AG10803 (cell line): ENCODE data around the gene CA11.

Source experiments
- DNase-seq: peaks from one replicate; pipeline ENCODE4 v3.0.0; 2010; ENCODE audit warnings: low read depth
- H3K4me3 ChIP-seq: 2 replicates; pipeline ENCODE4 v1.5.1; 2011; ENCODE audit warnings: mild to moderate bottlenecking, low read length, control low read depth
- TF ChIP-seq, protein P1 (sequence below): conservative IDR thresholded peaks from 2 replicates; pipeline ENCODE4 v1.5.1; 2011; ENCODE audit warnings: mild to moderate bottlenecking, low read length, control low read depth, inconsistent platforms

The CA11 gene

DNA sequence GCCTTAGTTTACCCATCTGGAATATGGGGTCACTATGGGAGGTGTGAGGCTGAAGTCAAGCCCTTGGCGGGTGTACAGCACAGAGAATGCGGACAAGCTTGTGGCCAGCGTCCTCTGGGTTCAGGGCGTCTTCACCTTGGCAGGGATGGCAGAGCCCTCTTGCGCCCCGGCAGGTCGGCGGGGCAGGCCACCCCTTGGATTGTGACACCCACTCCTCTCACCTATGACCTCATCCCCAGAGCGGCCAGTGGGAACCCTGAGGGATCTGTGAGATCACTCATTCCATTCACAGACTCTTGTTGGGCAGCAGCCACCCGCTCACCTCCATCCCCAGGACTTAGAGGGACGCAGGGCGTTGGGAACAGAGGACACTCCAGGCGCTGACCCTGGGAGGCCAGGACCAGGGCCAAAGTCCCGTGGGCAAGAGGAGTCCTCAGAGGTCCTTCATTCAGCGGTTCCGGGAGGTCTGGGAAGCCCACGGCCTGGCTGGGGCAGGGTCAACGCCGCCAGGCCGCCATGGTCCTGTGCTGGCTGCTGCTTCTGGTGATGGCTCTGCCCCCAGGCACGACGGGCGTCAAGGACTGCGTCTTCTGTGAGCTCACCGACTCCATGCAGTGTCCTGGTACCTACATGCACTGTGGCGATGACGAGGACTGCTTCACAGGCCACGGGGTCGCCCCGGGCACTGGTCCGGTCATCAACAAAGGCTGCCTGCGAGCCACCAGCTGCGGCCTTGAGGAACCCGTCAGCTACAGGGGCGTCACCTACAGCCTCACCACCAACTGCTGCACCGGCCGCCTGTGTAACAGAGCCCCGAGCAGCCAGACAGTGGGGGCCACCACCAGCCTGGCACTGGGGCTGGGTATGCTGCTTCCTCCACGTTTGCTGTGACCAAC, 39.3 kb downstream of the CA11 start, which contains the start of gene SPACA4:
Gene SPACA4, plus strand, starts transcription at position 280 of the 896 bp plus-strand sequence. Its CDS starts 237 bp downstream, at position 517.
- H3K4me3 ChIP-seq = no peak within 1 kb of the TSS
- TF ChIP-seq, protein P1, sequence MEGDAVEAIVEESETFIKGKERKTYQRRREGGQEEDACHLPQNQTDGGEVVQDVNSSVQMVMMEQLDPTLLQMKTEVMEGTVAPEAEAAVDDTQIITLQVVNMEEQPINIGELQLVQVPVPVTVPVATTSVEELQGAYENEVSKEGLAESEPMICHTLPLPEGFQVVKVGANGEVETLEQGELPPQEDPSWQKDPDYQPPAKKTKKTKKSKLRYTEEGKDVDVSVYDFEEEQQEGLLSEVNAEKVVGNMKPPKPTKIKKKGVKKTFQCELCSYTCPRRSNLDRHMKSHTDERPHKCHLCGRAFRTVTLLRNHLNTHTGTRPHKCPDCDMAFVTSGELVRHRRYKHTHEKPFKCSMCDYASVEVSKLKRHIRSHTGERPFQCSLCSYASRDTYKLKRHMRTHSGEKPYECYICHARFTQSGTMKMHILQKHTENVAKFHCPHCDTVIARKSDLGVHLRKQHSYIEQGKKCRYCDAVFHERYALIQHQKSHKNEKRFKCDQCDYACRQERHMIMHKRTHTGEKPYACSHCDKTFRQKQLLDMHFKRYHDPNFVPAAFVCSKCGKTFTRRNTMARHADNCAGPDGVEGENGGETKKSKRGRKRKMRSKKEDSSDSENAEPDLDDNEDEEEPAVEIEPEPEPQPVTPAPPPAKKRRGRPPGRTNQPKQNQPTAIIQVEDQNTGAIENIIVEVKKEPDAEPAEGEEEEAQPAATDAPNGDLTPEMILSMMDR = no peak
- DNase-seq = no peak

DNA sequence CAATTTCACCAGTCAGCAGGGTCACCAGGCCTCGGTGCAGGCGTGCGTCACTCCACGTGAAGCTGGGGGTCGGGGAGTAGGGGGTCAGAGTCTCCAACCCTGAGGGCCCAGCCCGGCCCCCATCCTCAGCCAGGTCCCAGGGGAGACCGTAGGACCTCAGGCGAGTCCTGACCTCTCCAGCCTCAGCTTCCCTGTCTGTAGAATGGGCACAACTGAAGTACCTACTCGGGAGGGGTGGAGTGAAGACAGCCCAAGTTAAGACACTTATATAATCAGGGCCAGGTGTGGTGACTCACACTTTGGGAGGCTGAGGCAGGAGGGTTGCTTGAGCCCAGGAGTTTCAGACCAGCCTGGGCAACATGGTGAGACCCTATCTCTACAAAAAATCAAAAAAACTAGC, 42.1 kb downstream of the CA11 start:
- no peak overlapping the region for H3K4me3 ChIP-seq
- TF ChIP-seq, protein P1 = no peak
- DNase-seq = no peak

DNA sequence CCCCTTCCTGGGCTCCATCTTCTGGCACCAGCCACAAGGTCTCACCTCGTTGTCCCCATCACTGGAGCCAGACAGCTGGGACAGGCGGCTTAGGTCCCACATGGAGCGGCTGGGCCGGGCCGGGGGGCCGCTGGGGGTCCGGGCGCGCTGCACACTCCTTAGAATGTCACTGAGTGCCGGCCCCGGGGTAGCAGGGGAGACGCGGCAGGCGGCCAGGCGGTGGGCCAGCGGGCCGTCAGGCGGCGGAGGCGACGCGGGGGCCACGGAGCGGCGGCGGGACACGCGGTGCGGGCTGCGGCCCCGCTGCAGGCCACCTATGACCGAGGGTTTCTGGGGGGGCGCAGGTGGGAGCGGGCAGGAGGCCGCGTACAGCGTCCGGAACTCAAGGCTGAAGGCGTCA, 42.5 kb downstream of the CA11 start:
- TF ChIP-seq, protein P1 = no peak
- DNase-seq = no peak

DNA sequence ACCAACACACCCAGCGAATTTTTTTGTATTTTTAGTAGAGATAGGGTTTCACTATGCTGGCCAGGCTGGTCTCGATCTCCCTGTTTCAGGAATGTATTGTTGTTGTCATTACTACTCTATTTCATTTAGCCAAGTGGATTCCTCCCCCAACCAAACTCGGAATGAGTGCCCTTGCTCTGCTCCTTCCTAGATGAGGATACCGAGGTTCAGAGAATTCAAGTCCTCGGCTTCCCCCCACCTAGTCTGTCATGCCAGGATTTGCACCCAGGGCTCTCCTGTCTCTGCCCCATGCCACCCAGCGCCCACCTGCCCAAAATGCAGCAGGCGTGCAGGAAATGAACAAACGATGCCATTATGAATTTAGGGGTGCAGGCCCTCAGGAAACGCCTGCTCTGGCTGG, 43.0 kb downstream of the CA11 start:
- DNase-seq = no peak
- TF ChIP-seq, protein P1 = no peak
- no peak overlapping the region for H3K4me3 ChIP-seq

More for the DNA sequence above, 42.5 kb downstream of the CA11 start:
- no peak overlapping the region for H3K4me3 ChIP-seq

DNA sequence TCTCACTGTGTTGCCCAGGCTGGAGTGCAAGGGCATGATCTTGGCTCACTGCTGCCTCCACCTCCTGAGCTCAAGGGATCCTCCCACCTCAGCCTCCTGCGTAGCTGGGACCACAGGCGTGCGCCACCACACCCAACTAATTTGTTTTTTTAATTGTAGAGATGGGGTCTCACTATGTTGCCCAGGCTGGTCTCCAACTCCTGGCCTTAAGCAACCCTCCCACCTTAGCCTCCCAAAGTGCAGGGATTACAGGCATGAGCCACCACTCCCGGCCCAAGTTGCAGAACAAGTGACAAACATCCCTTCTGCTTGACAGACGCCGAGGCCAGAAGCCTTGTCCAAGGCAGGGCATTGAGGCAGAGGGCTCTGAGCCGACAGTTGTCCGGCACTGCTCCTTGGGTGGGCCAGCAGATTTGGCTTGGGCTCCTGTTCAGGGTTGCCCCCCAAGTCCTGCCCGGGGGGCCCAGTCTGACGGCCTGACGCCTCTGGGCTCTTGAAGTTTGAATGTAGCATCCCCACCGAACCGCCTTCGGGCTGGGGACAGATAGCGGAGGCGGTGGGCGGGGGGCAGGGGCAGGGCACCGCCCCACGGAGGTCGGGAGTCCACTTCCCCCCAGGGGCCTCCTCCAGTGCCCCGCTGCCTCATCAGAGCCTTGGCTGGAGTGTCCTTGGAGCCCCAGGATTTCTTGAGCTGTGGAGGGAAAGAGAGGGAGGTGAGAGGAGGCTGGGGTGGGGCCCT, 45.1 kb downstream of the CA11 start:
- TF ChIP-seq, protein P1 = no peak
- no peak overlapping the region for H3K4me3 ChIP-seq
- no peak for DNase-seq

DNA sequence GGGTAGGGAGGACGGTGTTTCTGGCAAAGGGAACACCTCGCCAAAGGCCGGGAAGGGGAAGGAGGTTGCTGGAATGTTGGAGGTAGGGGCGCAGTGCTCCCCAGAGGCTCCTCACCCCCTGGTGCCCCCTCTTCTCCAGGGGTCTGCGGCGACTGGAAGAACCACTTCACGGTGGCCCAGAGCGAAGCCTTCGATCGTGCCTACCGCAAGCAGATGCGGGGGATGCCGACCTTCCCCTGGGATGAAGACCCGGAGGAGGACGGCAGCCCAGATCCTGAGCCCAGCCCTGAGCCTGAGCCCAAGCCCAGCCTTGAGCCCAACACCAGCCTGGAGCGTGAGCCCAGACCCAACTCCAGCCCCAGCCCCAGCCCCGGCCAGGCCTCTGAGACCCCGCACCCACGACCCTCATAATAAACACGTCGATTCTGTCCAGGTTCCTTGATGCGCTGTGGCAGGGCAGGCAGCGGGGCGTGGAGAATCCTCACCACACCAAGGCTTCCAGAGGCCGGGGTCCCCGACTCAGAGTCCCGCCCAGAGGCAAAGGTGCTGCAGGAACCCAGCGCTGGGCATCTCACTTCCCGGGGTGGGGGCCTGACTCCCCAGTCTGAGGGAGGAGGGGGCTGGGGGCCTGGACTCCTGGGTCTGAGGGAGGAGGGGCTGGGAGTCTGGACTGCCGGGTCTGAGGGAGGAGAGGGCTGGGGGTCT, 46.8 kb downstream of the CA11 start:
- no peak overlapping the region for H3K4me3 ChIP-seq
- TF ChIP-seq, protein P1 = no peak
- no peak for DNase-seq
